ENCODE data around the gene STARD13. TPM values are rescaled to one million over a fixed set of nuclear protein-coding genes. Genes with fewer than 3 reads are reported as not detected.
A peak's percentile ranks its signal among the peaks of the same experiment; 100 is the strongest.

Gene STARD13
- total RNA-seq, 6 donors from 2014 or later = 43.6 to 76.5 (median 63.7) TPM

- no peaks in the 10 kb centered on the region for H3K9me3 ChIP-seq
- 69 to 73% methylated on average over 9 of the region's 9 CpGs for WGBS, 2 donors
- H3K4me1 ChIP-seq = peaks cover 9 to 15% (median 13%) of the 10 kb centered on the region in 4 donors
- peaks cover 7 to 70% (median 34%) of the 10 kb centered on the region in 4 donors for H3K36me3 ChIP-seq
- H3K27ac ChIP-seq = peak overlapping the region in 2 of 4 donors; percentile 23 to 65
- no peaks in the 10 kb centered on the region for H3K27me3 ChIP-seq
- no peak overlapping the region for H3K4me3 ChIP-seq
- DNase-seq (no peak), ATAC-seq (ENCODE audit: low FRiP score in 2 of 2) (peak in 1 of 2 donors; percentile 84)
- TF ChIP-seq EP300 (IDR thresholded peaks at IDR 0.05) = no peak
- peak in 1 of 2 donors; percentile 16 for TF ChIP-seq POLR2AphosphoS5 (IDR thresholded peaks at IDR 0.05)
These were observed 180.1 kb downstream of the STARD13 start for GRCh38 chr13:33105387-33106005.

DNA sequence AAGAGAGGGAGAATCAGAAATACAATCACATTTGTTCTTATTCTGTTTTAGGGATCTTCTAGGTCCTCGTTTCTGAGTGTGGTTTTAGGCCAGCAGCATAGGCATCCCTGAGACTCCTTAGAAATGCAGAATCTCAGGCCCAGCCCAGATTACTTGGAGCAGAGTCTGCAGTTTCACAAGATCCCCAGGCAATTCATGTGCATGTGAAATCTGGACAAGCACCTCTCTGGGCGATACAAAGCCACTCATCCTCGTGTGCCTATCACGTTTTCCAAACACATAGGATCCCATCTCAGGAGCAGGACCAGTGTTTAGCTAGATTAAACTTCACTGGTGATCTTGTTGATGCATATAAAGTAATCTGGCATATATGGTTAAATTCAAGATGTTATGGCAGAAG, 182.1 kb downstream of the STARD13 start:
- WGBS, 2 donors = 89 to 94% methylated on average over 2 to 4 of the region's 4 CpGs
- H3K36me3 ChIP-seq = peaks cover 7 to 50% (median 30%) of the 10 kb centered on the region in 4 donors

DNA sequence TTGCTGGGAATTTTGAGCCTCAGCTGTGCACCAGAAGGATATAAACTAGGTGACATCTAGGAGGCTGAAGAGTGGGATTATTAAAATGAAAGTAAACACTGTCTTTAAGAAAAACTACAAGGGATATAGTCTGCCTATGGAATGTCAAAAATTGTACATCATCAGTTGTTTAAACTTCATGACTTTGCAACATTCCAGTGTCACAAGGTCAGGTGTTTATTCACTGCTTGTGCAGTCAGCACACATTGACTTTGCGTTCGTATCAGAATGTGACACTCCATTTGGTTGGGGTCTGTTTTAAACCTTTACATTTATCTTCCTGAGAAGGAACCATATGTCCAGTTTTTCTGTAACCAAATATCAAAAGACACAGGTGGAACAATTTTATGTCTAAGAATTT, 183.7 kb downstream of the STARD13 start:
- Histone ChIP-seq H3K36me3 (peaks cover 3 to 35% (median 21%) of the 10 kb centered on the region in 4 donors), H3K27me3 (no peaks in the 10 kb centered on the region), H3K27ac (no peak overlapping the region), H3K4me3 (no peak overlapping the region), H3K4me1 (no peaks in the 10 kb centered on the region), H3K9me3 (peaks cover 0 to 6% (median 0%) of the 10 kb centered on the region in 4 donors)
- no peak for TF ChIP-seq POLR2AphosphoS5 (IDR thresholded peaks at IDR 0.05)
- TF ChIP-seq POLR2A (IDR thresholded peaks at IDR 0.05) = no peak
- TF ChIP-seq CTCF (IDR thresholded peaks at IDR 0.05) = no peak
- TF ChIP-seq EP300 (IDR thresholded peaks at IDR 0.05) = no peak
- WGBS, 2 donors = 73 to 82% methylated on average over 2 of the region's 2 CpGs
- ATAC-seq (ENCODE audit: low FRiP score in 2 of 2) = no peak
- no peak for DNase-seq

More for the DNA sequence above, 182.1 kb downstream of the STARD13 start:
- DNase-seq = no peak
- Histone ChIP-seq H3K4me3 (no peak overlapping the region), H3K9me3 (peaks cover 0 to under 1% (median 0%) of the 10 kb centered on the region in 4 donors), H3K27me3 (no peaks in the 10 kb centered on the region), H3K4me1 (peaks cover 0 to 2% (median 0%) of the 10 kb centered on the region in 4 donors), H3K27ac (no peak overlapping the region)
- TF ChIP-seq CTCF (IDR thresholded peaks at IDR 0.05) (no peak), POLR2AphosphoS5 (IDR thresholded peaks at IDR 0.05) (no peak), POLR2A (IDR thresholded peaks at IDR 0.05) (no peak), EP300 (IDR thresholded peaks at IDR 0.05) (no peak)
- no peak for ATAC-seq (ENCODE audit: low FRiP score in 2 of 2)

DNA sequence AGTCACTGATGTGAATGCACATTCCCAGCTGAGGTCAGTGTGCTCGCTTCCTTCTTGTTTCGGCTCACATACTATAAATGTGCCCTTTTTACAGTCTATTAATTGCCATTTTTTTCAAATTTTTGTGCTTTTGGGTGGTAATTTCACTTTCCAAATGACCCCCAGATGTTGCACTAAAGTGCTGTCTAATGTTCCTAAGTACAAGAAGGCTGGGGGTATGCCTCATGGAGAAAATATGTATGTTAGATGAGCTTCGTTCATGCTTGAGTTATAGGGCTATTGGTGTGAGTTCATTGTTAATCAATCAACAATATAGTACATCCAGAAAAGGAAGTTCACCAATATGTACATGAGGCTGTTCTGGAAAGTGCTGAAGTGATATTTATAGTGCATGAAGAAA, 184.7 kb downstream of the STARD13 start:
- Histone ChIP-seq H3K27me3 (no peaks in the 10 kb centered on the region), H3K36me3 (peaks cover 0 to 26% (median 13%) of the 10 kb centered on the region in 4 donors), H3K9me3 (peaks cover 0 to 6% (median 0%) of the 10 kb centered on the region in 4 donors), H3K27ac (no peak overlapping the region), H3K4me1 (no peaks in the 10 kb centered on the region), H3K4me3 (no peak overlapping the region)
- ATAC-seq (ENCODE audit: low FRiP score in 2 of 2) (no peak), DNase-seq (no peak)
- 94% methylated on average over 3 of the region's 3 CpGs for WGBS, 2 donors
- TF ChIP-seq POLR2A (IDR thresholded peaks at IDR 0.05) = no peak
- TF ChIP-seq POLR2AphosphoS5 (IDR thresholded peaks at IDR 0.05) = no peak
- no peak for TF ChIP-seq CTCF (IDR thresholded peaks at IDR 0.05)
- TF ChIP-seq EP300 (IDR thresholded peaks at IDR 0.05) = no peak

DNA sequence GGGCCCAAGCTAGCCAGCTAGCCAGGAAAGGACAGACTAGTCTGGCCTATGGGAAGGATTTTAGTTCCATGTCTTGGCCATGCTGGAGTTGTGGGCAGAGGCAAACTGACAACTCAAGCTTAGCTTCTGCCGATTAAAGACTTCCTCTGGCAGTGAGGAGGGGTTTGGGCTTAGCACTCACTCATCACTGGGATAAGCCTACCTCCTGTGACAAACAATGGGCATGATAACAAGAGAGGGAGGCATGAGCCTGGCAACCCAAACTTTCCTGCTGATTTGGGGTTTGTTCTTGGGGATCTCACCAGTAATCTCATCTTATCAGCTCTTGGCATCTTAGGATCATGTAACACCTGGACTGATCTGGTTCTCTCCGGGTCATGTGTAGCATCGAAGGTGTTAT, 185.7 kb downstream of the STARD13 start:
- TF ChIP-seq POLR2AphosphoS5 (IDR thresholded peaks at IDR 0.05) = no peak
- no peak for TF ChIP-seq CTCF (IDR thresholded peaks at IDR 0.05)
- TF ChIP-seq POLR2A (IDR thresholded peaks at IDR 0.05) = no peak
- TF ChIP-seq EP300 (IDR thresholded peaks at IDR 0.05) = no peak
- Histone ChIP-seq H3K27me3 (no peaks in the 10 kb centered on the region), H3K4me1 (no peaks in the 10 kb centered on the region), H3K36me3 (peaks cover 0 to 15% (median 6%) of the 10 kb centered on the region in 4 donors), H3K9me3 (peaks cover 0 to 6% (median 0%) of the 10 kb centered on the region in 4 donors), H3K4me3 (no peak overlapping the region), H3K27ac (no peak overlapping the region)
- 56 to 57% methylated on average over 3 of the region's 3 CpGs for WGBS, 2 donors
- ATAC-seq (ENCODE audit: low FRiP score in 2 of 2) (no peak), DNase-seq (no peak)
